Astrocyte of the hippocampus (primary cell): ENCODE data around the gene RPRD1B.
A peak's percentile ranks its signal among the peaks of the same experiment; 100 is the strongest.
"Not testable (repeated sequence)": the region's sequence is repeated elsewhere in the genome, so short reads cannot be mapped to it uniquely, and the experiment has no call there.

Source experiments
- DNase-seq: peaks from one replicate; pipeline ENCODE4 v3.0.0; 2011; ENCODE audit warnings: low read depth, low spot score

The RPRD1B gene

DNA sequence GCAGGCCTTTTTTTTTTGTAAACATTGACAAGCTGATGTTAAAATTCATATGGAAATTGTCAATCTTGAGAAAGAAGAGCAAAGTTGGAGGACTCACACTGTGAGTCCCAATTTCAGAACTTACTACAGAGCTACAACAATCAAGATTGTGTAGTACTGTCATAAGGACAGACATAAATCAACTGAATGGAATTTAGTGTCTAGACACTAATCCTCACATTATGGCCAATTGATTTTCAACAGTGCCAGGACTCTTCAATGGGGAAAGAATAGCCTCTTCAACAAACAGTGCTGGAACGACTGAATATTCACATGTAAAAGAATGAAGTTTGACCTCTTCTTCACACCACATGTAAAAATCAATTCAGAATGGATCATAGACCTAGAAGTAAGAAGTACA lies 70.7 kb downstream of the RPRD1B start:
- DNase-seq = no peak

DNA sequence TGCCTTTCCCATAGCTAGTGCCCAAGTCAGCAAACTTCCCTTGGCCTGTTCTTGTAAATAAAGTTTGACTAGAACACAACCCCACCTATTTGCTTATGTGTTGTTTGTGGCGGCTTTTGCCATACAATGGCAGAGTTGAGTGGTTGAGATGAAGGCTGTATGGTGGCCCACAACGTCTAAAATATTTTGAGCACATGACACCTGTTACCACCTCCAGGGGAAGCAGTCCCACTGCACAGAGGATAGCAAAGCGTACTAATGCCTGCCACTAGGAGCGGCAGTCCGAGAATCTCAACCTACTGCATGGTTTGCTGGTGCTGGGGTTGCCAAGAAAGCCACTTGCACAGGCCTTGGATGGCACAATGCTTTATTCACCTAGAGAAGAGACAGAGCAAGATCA lies 72.9 kb downstream of the RPRD1B start:
- DNase-seq = no peak

DNA sequence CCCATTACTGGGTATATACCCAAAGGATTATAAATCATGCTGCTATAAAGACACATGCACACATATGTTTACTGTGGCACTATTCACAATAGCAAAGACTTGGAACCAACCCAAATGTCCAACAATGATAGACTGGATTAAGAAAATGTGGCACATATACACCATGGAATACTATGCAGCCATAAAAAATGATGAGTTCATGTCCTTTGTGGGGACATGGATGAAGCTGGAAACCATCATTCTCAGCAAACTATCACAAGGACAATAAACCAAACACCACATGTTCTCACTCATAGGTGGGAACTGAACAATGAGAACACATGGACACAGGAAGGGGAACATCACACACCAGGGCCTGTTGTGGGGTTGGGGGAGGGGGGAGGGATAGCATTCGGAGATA lies 73.8 kb downstream of the RPRD1B start:
- DNase-seq = not testable (repeated sequence)

DNA sequence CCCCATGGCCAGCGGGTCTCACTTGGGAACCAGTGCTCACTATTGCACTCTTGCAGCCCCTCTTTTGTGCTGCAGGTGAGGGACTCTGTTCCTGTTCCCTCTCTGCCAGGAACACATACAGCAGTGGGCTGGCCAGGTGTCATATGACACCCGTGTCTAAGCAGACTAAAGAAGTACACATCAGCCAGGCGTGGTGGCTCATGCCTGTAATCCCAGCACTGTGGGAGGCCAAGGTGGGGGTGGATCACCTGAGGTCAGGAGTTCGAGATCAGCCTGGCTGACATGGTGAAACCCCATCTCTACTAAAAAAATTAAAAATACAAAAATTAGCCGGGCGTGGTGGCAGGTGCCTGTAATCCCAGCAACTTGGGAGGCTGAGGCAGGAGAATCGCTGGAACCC lies 74.4 kb downstream of the RPRD1B start:
- not testable (repeated sequence) for DNase-seq

DNA sequence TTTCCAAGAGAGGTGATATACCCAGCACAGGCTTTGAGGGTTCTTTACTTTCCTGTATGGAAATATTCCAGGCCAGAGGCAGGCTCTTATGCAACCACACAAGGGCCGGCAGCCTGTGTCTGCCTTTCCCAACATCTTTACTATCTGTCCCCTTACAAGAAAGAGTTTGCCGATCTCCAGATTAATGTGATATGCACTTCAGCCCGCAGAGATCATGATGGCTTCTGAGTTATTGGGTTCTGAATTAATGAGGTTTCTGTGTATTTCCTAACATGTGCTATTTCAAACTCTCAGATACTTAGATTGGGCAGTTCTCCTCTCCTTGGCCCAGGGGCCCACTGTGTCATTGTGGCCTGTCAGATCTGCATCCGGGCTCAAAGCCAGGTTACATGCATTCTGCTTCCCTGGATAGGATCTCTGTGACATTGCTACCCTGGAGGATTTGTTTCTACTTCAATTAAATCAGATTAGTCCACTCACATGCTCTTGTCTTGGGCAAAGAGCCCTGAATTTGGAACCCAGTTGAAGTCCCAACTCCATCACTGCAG lies 75.0 kb downstream of the RPRD1B start:
- DNase-seq = peak; percentile 57

DNA sequence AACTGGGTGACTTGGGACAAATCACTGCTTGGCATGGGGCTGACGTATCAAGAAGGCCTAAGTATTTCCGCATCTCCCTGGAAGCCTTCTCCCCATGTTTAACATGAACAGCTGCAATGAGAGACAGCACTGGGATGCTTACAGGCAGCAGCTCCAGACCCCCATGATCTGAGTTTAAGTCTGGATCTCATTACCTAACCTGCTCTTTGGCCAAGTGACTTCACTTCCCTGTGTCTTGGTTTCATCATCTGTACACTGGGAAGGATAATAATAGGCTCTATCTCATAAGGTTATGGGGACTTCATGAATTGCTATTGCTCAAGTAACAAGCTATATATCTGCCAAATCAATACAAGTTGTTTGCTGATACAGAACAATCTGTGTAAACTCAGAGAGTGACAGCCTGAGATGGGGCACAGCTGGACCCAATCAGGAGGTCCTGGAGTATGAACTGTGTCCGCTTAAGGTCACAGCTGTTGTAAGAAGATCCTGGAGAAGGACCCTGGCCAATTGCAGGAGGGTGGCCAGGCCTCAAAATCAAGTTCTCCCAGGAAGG lies 75.5 kb downstream of the RPRD1B start:
- no peak for DNase-seq

DNA sequence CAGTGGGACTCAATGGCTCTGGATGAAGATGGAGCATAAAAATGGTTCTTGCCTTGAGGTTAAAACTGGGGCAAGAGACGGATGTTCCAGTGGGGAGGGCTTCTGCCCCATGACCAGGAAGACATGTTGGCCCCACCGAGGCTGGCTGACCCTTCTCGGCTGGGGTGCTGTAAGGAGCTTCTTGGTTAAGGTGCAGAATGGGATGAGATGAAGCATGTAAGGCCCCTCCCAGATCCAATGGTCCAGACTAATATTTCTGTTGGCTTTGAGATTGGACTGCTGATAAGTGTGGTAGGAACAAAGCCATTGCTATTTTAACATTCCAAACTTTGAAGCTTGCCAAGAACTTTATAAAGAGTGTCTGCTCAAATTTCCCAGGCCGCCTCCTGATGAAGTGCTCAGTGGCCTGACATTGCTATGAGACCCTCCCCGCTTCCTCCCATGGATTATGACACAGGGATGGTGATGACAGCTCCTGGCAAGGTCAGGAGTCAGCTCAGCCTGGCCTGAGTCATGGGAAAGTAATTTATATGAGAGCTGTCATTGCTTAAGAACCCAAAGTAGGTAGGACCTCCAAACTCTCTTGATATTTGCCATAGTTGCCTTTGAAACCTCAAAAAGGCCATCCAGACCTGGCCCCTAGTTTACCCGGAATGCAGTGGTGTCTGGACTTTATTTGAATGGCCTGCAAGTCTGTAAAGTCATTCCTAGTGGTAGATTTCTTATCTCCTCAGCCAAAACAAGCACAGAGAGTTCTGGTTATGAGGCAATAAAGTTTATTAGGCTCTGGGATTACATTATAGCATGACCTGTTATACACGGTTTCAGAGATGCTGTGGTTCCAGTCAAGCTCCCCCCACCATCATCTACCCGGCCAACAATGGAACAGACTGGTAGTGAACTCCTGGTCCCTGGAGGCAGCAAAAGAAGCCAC lies 76.3 kb downstream of the RPRD1B start:
- DNase-seq = peak; percentile 93

DNA sequence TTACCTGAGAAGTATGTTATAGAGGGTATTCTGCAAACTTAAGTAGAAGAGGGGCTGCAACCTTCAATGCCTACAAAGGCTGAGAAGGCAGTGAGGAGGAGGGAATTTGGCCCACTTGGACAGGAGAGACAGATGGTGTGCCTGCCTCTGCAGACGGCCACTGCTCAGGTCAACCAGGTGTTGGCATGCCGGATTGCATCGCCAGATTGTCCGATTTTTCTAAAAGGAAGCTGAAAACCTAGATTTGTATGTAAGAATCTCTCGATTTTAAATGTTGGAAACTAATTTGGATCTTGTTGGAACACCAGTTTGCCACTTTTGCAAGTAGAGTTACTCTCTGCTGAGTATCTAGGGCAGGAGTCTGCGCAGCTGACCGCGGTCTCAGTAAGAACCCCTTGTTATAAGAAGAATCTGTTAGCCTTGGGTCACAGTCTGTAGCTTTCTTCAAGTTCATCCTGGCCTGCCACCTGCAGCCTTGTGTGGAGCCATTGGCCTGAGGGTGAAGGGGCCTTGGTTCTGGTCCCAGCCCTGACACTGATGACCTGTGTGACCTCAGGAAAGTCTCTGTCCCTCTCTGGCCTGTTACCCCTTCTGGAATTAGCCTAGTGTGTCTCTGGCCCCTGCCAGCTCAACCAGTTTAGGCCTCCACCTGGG lies 77.1 kb downstream of the RPRD1B start:
- DNase-seq = no peak

DNA sequence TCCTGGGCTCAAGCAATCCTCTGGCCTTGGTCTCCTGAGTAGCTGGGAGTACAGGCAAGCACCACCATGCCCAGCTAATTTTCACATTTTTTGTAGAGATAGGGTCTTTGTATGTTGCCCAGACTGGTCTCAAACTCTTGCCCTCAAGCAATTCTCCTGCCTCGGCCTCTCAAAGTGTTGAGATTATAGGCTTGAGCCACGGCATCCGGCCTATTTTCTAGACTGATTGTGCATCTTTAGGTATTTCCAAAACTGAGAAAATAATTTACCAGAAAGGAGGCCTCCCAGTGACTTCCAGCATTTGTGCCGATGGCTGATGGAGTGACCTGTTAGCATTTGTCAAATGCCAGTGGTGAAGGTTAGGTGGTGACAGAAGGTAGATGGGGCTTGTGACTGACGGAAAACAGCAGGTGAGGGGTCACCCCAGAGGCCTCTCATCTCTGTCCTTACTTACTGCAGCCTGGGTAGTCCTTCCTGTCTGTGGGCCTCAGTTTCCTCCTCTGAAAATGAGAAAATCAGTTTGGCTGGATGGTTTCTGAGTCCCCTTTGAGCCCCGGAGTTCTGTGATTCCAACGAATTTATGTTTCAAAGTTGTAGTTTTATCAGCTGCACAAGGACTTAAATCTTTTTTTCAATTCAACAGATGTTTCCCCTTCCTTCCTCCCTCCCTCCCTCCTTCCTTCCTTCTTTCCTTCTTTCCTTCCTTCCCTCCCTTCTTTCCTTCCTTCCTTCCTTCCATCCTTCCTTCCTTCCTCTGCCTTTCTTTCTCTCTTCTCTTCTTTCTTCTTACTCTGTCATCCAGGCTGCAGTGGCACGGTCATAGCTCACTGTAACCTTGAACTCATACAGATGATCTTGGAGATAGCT lies 78.1 kb downstream of the RPRD1B start:
- DNase-seq = no peak

DNA sequence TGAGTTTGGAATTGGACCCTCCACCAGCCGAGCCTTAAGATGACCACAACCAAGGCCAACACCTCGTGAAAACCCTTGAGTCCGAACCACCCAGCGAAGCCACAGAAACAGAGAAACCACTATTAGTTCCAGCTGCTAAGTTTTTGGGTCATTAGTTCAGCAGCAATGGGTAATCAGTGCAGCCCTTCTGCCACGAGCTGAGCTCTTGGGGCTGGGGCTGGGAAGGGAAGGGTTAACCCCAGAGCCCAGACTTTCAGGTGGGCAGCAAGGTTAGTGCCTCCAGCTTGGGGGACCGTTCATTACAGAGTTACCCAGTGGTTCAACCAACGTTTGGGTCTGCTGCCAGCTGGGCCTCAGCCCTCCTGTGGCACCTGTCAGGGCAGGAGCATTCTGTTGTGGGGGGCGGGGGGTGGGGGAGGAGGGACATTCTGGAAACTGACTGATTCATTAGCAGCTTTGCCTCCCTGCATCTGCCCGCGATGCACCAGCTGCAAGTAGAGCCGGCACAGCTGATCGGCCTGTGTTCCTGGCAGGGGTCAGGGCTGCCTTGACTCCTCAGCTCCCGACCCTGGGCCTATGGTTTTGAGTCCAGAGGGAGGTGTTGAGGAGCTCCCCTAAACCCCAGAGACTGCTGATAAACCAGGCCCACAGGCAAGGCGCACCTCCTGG lies 78.8 kb downstream of the RPRD1B start:
- no peak for DNase-seq

DNA sequence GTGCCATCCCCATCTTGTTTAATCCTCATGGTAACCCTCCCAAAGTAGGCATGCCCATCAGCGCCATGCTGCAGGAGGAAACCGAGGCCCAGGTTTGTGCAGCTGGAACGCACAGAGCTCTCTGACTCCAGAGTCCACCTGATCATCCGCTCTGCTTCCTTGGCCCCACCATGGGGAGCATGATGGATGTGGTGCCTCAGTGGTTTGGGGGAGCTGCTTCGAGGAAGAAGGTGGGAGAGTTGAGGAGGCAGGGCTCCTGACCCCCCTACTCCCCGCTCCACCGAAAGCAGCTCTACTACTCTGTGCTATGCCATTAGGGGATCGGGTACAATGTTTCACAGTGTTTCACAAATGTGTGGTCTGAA lies 79.4 kb downstream of the RPRD1B start:
- no peak for DNase-seq

DNA sequence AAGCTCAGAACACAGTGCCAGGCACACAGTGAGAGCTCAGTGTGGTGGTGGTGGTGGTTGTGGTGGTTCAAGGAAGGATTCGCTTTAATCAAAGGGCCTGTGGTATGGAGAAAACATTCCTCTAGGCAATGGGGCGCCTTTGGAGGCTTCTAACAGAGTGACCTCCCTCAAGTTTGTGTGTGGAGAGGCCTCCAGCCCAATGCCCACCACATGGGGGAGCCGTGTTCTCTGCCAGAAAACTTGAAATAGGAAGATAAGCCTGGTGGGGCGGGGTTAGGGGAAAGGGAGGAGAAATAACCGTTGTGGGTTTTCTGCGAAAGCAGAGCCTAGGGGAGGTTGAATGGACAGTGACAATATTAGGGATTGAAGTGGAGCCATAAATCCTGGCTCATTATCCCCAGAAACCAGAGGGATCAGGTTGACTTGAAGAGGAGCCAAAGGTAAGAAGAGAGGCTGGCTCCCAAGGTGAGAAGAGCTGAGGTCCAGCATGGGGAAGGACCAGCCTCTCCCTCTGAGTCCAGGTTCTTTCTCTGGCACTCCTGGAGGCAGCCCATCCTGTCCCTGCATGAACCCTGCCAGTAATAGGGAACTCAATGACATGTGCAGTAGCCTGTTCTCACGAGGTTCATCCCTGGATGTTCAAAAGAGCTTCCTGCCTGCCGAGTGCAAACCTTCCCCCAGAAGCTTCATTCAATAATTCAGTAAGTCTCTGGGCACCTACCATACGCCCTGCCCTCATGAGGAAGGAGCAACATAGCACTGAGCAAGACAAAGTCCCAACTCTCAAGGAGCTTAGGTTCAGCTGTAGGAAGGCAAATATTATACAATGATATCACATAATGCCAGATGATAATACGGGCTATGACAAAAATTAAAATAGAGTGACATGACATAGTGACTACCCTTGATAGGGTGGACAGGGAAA lies 80.1 kb downstream of the RPRD1B start:
- no peak for DNase-seq

DNA sequence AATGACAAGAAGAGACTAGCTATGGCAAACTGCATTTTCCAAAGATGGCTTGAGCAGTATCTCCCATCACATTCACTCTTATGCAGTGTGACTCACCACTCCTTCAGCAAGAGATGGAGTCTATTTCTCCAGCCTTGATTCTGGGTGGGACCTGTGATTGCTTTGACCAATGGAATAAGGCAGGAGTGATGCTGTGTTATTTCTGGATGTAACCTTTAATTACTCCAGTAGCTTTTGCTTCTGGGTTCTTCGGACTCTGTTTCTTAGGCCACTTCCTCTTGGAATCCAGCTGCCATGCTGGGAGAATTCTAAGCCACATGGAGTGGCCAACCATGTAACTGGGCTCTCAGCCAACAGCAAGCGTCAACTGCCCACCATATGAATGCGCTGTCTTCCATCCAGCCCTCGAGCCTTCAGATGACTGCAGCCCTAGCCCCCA lies 80.8 kb downstream of the RPRD1B start:
- no peak for DNase-seq

DNA sequence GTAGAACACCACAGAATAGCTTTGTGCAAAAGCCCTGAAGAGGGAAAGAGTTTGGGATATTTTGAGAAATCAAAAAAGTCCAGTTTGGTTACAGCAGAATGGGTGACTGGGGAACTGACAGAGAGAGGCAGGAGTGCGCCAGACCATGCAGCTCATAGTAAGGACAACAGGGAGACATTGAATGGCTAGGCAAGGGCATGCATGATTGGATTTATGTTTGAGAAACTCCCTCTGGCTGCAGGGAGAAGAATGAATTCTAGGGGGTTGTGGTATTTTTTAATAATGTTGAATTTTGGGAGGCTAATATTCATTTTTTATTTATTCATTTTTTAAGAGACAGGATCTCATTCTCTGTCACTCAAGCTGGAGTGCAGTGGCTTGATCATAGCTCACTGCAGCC lies 81.7 kb downstream of the RPRD1B start:
- DNase-seq = no peak

DNA sequence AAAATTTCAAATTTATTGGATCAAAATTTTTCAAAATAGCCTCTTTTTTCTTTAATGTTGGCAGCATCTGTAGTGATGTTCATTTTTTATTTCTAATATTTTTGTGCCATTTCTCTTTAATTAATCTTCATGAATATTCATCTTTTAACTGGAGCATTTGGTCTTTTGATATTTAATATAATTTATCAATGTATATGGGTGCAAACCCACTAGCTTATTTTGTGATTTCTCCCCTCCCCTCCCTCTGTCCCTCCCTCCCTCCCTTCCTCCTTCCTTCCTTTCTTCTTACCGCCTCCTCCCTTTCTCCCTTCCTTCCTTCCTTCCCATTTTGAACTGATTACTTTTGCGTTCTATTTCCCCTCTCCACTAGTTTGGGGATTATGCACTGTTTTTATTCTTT lies 82.3 kb downstream of the RPRD1B start:
- no peak for DNase-seq

DNA sequence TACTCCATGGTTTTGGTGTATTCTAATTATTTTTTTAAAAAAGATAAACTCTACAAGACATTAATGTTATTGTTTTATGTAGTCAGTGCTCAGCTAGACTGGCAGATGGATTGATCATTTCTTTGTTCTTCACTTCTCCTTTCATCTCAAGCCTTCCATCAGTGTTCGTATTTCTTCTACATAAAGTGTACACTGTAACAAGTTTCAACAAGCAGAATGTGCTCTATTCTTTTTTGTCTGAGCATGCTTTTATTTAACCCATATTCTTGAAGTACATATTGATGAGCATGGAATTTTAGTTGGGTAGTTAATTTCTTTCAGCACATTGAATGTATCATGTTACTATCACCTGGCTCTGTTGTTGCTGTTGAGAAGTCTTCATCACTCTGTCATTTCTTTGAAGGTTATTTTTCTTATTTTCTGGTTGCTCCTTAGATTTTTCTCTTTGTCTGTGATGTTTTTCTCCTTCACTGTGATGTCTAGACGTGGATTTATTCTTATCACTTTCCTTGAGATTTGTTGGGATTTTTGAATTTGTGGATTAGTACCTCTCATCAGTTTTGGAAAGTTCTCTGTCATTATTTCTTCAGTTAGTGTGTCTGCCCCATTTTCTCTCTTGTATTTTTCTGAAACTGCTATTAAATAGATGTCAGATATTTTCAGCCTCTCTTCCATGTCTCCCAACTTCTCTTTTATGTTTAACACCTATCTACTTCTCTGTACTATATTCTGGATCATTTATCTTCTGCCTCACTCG lies 83.0 kb downstream of the RPRD1B start:
- no peak for DNase-seq

DNA sequence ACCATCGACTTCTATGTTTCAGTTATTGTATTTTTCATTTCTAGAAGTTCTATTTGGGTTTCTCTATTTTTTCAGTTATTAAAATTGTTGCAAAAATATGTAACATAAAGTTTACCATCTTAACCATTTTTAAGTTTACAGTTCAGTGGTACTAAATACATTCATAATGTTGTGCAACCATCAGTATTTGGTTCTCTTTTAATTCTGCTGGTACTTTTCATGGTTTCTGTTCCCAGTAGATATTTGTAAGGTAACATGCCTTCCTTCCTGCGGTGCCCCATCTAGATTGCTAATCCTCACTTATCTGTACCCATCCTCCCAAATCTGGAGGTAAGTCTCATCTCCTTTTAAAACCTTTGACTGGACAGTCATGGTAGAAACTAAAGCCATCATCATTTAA lies 83.7 kb downstream of the RPRD1B start:
- DNase-seq = no peak

DNA sequence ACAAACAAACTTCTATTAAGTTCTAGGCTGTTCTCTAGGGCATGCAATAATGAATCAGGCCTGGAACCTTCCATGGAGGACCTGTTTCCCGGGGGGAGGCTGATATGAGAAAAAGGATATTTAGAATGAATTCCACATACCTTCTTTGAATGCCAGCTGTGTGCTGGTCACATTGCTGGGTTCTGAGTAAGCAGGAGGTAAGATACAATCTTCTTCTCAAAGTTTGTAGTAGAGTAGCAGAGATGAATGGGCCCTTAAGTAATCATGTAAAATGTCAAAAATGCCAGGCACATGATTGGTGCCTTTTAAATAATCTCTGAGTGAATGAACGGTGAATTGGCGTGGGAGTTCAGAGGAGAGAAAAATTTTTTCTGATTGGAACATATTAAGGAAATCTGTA lies 84.1 kb downstream of the RPRD1B start:
- peak; percentile 72 for DNase-seq

DNA sequence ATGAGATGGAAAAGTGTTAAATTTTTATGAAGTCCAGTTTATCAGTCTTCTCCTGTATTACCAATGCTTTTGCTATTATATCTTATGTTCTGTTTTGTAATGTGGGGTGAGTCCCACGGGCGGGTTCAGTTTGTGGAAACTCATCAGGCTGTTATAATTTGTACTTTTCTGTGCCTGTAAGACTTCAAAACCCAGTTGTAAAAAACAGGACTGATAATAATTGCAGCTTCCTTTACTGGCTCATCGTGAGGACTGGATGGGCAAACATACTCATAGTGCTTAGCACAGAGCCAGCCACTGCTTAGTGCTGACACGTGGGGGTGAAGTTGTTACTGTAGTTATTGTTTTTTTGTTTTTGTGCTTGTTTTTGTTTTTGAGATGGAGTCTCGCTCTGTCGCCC lies 85.9 kb downstream of the RPRD1B start:
- DNase-seq = no peak
